ENCODE data around the gene EPC2. TPM values are rescaled to one million over a fixed set of nuclear protein-coding genes. Genes with fewer than 3 reads are reported as not detected.

Gene EPC2
- total and polyA plus RNA-seq, 2 experiments from 2014 or later: 6.3 to 27.0 TPM

DNA sequence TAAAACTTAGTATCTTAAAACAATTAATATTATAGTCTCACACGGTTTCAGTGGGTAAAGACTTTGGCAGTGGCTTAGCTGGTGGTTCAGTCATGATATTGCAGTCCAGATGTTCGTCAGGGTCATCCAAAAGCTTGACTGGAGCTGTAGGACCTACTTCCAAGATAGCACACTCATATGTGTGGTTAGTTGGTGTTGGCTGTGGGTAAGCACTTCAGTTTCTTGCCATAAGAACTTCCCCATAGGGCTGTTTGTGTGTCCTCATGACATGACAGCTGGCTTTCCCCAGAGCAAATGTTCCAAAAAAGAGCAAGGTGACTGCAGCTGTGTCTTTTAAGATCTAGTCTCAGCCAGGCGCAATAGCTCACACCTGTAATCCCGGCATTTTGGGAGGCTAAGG lies 48.5 kb upstream of the EPC2 start:
- H3K4me3 ChIP-seq: no peak overlapping the region
- H3K4me1 ChIP-seq (ENCODE audit: insufficient read depth): peaks cover 6% of the 10 kb centered on the region; the same call in 1 of the 2 replicates
- peaks cover 4% of the 10 kb centered on the region; the same call in 2 of the 3 replicates for H3K4me1 Mint-ChIP-seq
- H3K4me3 Mint-ChIP-seq: no peak overlapping the region
- no peaks in the 10 kb centered on the region for H3K79me2 ChIP-seq (replicated peaks; ENCODE audit: insufficient read depth)
- no peak for ATAC-seq
- H2AFZ ChIP-seq: no peak overlapping the region
- H3K27ac ChIP-seq (ENCODE audit: low read depth): no peak overlapping the region
- no peaks in the 10 kb centered on the region for H4K20me1 ChIP-seq (replicated peaks; ENCODE audit: insufficient read depth)
- peaks cover 6% of the 10 kb centered on the region for H3K27me3 Mint-ChIP-seq (ENCODE audit: insufficient read depth, low read depth, poor library complexity)
- H3K36me3 Mint-ChIP-seq (ENCODE audit: low read depth): no peaks in the 10 kb centered on the region
- no peak for DNase-seq (ENCODE audit: low spot score)
- H3K9me3 Mint-ChIP-seq: peaks cover 4% of the 10 kb centered on the region; the same call in 1 of the 3 replicates
- TF ChIP-seq EZH2phosphoT487 (IDR thresholded peaks at IDR 0.05; ENCODE audit: unreplicated experiment): no peak
- no peak for TF ChIP-seq NANOG (IDR thresholded peaks at IDR 0.05; ENCODE audit: borderline replicate concordance)
- TF ChIP-seq STAT1 (IDR thresholded peaks at IDR 0.05; ENCODE audit: unreplicated experiment): no peak
- H3F3A ChIP-seq (replicated peaks; ENCODE audit: low read depth): no peaks in the 10 kb centered on the region
- H3K27ac Mint-ChIP-seq: no peak overlapping the region
- no peaks in the 10 kb centered on the region for H3K36me3 ChIP-seq (ENCODE audit: insufficient read depth)
- no peak overlapping the region for H3K4me2 ChIP-seq
- no peaks in the 10 kb centered on the region for H3K27me3 ChIP-seq (ENCODE audit: insufficient read depth)
- H3K9me2 ChIP-seq (ENCODE audit: insufficient read depth): no peaks in the 10 kb centered on the region

GRCh38 chr2:148599109-148599991 lies 45.2 kb upstream of the EPC2 start:
- TF ChIP-seq CTCF (conservative IDR thresholded peaks at IDR 0.05; ENCODE audit: low read depth in 2 of 2): no peak
- TF ChIP-seq ZNF331 (CRISPR knock-in tag; IDR thresholded peaks at IDR 0.05; ENCODE audit: low read depth): no peak
- no peak for TF ChIP-seq JUNB (IDR thresholded peaks at IDR 0.05; ENCODE audit: unreplicated experiment)
- Histone ChIP-seq H3F3A (replicated peaks; ENCODE audit: low read depth) (no peaks in the 10 kb centered on the region), H3K4me1 (ENCODE audit: insufficient read depth) (peaks cover under 1% of the 10 kb centered on the region; the same call in 1 of the 2 replicates), H3K4me2 (no peak overlapping the region), H2AFZ (no peak overlapping the region), H3K36me3 (ENCODE audit: insufficient read depth) (no peaks in the 10 kb centered on the region), H3K4me3 (no peak overlapping the region), H3K27me3 (ENCODE audit: insufficient read depth) (no peaks in the 10 kb centered on the region), H4K20me1 (replicated peaks; ENCODE audit: insufficient read depth) (no peaks in the 10 kb centered on the region), H3K79me2 (replicated peaks; ENCODE audit: insufficient read depth) (no peaks in the 10 kb centered on the region), H3K9me2 (ENCODE audit: insufficient read depth) (no peaks in the 10 kb centered on the region), H3K27ac (ENCODE audit: low read depth) (no peak overlapping the region)
- DNase-seq (ENCODE audit: low spot score): no peak
- Mint-ChIP-seq H3K36me3 (ENCODE audit: low read depth) (no peaks in the 10 kb centered on the region), H3K27me3 (ENCODE audit: insufficient read depth, low read depth, poor library complexity) (peaks cover 4% of the 10 kb centered on the region), H3K27ac (no peak overlapping the region), H3K4me3 (no peak overlapping the region), H3K9me3 (peaks cover 4% of the 10 kb centered on the region; the same call in 1 of the 3 replicates), H3K4me1 (peaks cover 2% of the 10 kb centered on the region; the same call in 2 of the 3 replicates)
- no peak for ATAC-seq

DNA sequence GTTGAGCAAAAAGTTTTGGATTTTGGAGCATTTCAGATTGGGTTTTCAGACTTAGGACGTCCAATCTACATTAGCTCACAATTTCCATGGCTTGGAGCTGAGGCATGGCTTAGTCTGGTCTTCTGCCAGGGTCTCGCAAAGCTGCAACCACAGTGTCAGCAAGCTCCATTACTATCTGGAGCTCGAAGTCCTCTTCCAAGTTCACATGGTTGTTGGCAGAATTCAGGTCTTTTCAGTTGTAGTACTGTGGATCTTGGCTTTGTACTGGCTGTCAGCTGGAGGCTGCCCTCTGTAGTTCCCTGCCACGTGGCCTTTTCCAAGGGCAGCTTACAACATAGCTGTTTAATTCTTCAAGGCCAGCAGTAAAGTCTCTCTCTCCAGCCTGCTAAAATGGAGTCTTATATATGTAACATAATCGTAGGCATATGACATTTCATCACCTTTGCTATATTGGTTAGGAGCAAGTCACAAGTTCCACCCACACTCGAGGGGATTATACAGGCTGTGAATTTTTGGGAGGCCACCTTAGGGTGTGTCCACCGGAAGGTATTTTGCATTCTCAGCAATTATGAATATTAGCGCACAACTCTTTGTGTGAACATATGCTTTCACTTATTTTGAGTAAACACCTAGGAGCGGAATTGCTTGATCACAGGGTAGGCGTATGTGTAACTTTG lies 41.5 kb upstream of the EPC2 start:
- no peaks in the 10 kb centered on the region for H3K27me3 ChIP-seq (ENCODE audit: insufficient read depth)
- H3K27ac ChIP-seq (ENCODE audit: low read depth): no peak overlapping the region
- H3K4me3 ChIP-seq: no peak overlapping the region
- no peaks in the 10 kb centered on the region for H3F3A ChIP-seq (replicated peaks; ENCODE audit: low read depth)
- H2AFZ ChIP-seq: no peak overlapping the region
- no peak for ATAC-seq
- H3K4me1 ChIP-seq (ENCODE audit: insufficient read depth): no peaks in the 10 kb centered on the region
- H3K4me3 Mint-ChIP-seq: no peak overlapping the region
- no peaks in the 10 kb centered on the region for H4K20me1 ChIP-seq (replicated peaks; ENCODE audit: insufficient read depth)
- no peaks in the 10 kb centered on the region for H3K27me3 Mint-ChIP-seq (ENCODE audit: insufficient read depth, low read depth, poor library complexity)
- H3K79me2 ChIP-seq (replicated peaks; ENCODE audit: insufficient read depth): no peaks in the 10 kb centered on the region
- H3K4me1 Mint-ChIP-seq: 0 out of 3 replicates have a peak, but pooled peaks cover 2% of the 10 kb centered on the region
- H3K9me3 Mint-ChIP-seq: peaks cover 4% of the 10 kb centered on the region; the same call in 1 of the 3 replicates
- no peak for TF ChIP-seq CTCF (conservative IDR thresholded peaks at IDR 0.05; ENCODE audit: low read depth in 2 of 2)
- TF ChIP-seq, protein P1, sequence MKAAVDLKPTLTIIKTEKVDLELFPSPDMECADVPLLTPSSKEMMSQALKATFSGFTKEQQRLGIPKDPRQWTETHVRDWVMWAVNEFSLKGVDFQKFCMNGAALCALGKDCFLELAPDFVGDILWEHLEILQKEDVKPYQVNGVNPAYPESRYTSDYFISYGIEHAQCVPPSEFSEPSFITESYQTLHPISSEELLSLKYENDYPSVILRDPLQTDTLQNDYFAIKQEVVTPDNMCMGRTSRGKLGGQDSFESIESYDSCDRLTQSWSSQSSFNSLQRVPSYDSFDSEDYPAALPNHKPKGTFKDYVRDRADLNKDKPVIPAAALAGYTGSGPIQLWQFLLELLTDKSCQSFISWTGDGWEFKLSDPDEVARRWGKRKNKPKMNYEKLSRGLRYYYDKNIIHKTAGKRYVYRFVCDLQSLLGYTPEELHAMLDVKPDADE (IDR thresholded peaks at IDR 0.05): no peak
- TF ChIP-seq STAT1 (IDR thresholded peaks at IDR 0.05; ENCODE audit: unreplicated experiment): no peak
- no peak for TF ChIP-seq JUNB (IDR thresholded peaks at IDR 0.05; ENCODE audit: unreplicated experiment)
- TF ChIP-seq POLR2AphosphoS5 (IDR thresholded peaks at IDR 0.05; ENCODE audit: low read depth): no peak
- no peak for TF ChIP-seq ZNF114 (CRISPR knock-in tag; IDR thresholded peaks at IDR 0.05)
- no peak overlapping the region for H3K4me2 ChIP-seq
- H3K36me3 ChIP-seq (ENCODE audit: insufficient read depth): no peaks in the 10 kb centered on the region
- H3K9me2 ChIP-seq (ENCODE audit: insufficient read depth): no peaks in the 10 kb centered on the region
- H3K36me3 Mint-ChIP-seq (ENCODE audit: low read depth): no peaks in the 10 kb centered on the region
- no peak overlapping the region for H3K27ac Mint-ChIP-seq
- DNase-seq (ENCODE audit: low spot score): no peak

All from GM23338 (cell line).